Neutrophil (primary cell): Measurements from ENCODE around the gene SPEM1.

ENCODE experiments used
- H3K27ac ChIP-seq: fragments of 200-600 bp; sonication (generic); 2 replicates; pipeline ENCODE4 v1.5.1; 2016; ENCODE audit warnings: mild to moderate bottlenecking, moderate library complexity
- H3K27me3 ChIP-seq: fragments of 200-600 bp; sonication (generic); 2 replicates; pipeline ENCODE4 v1.6.0; 2016; ENCODE audit warnings: mild to moderate bottlenecking
- H3K36me3 ChIP-seq: fragments of 200-600 bp; sonication (generic); 2 replicates; pipeline ENCODE4 v1.5.1; 2017
- H3K4me1 ChIP-seq, 2 experiments: fragments of 200-600 bp in 1 of 2; sonication (generic) in 1 of 2; 1 replicate in 1 of 2; 2 replicates in 1 of 2; pipeline versions ENCODE4 v1.5.1 to v1.6.1; 2013 to 2016; ENCODE audit warnings: low read depth in 1 of 2, low read length in 1 of 2, mild to moderate bottlenecking in 1 of 2, moderate library complexity in 1 of 2; ENCODE audit not compliant: control insufficient read depth in 1 of 2, insufficient read depth in 1 of 2
- H3K4me3 ChIP-seq, 2 experiments: fragments of 200-600 bp in 1 of 2; sonication (generic) in 1 of 2; 1 replicate in 1 of 2; 2 replicates in 1 of 2; pipeline ENCODE4 v1.5.1; 2013 to 2016; ENCODE audit warnings: low read depth in 1 of 2, low read length in 1 of 2, mild to moderate bottlenecking in 1 of 2, moderate library complexity in 1 of 2
- H3K9me3 ChIP-seq: fragments of 200-600 bp; sonication (generic); 2 replicates; pipeline ENCODE4 v1.5.1; 2016
- CTCF ChIP-seq: fragments of 200-600 bp; sonication (generic); IDR thresholded peaks from 2 replicates; pipeline ENCODE4 v1.5.1; 2016; ENCODE audit warnings: antibody characterized with exemption

SPEM1 gene

GRCh38 chr17:7407485-7408251, 12.5 kb upstream of the SPEM1 start, which contains the start of gene NLGN2:
Gene NLGN2 (plus strand): TSS chr17:7407845. CDS start chr17:7408256, 411 bp downstream.
- Histone ChIP-seq H3K27ac (no peak within 1 kb of the TSS), H3K36me3 (no peaks in the 10 kb centered on the region), H3K4me3 (no peak within 1 kb of the TSS), H3K27me3 (peaks cover 73% of the 10 kb centered on the region), H3K4me1 (peaks cover 12 to 29% of the 10 kb centered on the region in 2 experiments), H3K9me3 (no peaks in the 10 kb centered on the region)
- no peak for TF ChIP-seq CTCF

GRCh38 chr17:7408252-7408727, 11.8 kb upstream of the SPEM1 start:
- Histone ChIP-seq H3K27ac (no peak overlapping the region), H3K36me3 (no peaks in the 10 kb centered on the region), H3K4me1 (peaks cover 6 to 22% of the 10 kb centered on the region in 2 experiments), H3K27me3 (peaks cover 73% of the 10 kb centered on the region), H3K9me3 (no peaks in the 10 kb centered on the region), H3K4me3 (no peak overlapping the region)
- TF ChIP-seq CTCF: no peak

- TF ChIP-seq CTCF: no peak
- no peaks in the 10 kb centered on the region for H3K9me3 ChIP-seq
- no peak overlapping the region for H3K27ac ChIP-seq
- H3K4me1 ChIP-seq: peaks cover 4 to 17% of the 10 kb centered on the region in 2 experiments
- H3K36me3 ChIP-seq: no peaks in the 10 kb centered on the region
- H3K4me3 ChIP-seq: no peak overlapping the region
- H3K27me3 ChIP-seq: peaks cover 73% of the 10 kb centered on the region
These were observed 11.3 kb upstream of the SPEM1 start for GRCh38 chr17:7408863-7409262.

GRCh38 chr17:7409716-7410115, 10.4 kb upstream of the SPEM1 start:
- H3K36me3 ChIP-seq: no peaks in the 10 kb centered on the region
- no peak overlapping the region for H3K4me3 ChIP-seq
- TF ChIP-seq CTCF: no peak
- peaks cover 68% of the 10 kb centered on the region for H3K27me3 ChIP-seq
- no peak overlapping the region for H3K27ac ChIP-seq
- H3K9me3 ChIP-seq: no peaks in the 10 kb centered on the region
- peaks cover 4 to 8% of the 10 kb centered on the region in 2 experiments for H3K4me1 ChIP-seq

- no peaks in the 10 kb centered on the region for H3K36me3 ChIP-seq
- no peaks in the 10 kb centered on the region for H3K9me3 ChIP-seq
- no peaks in the 10 kb centered on the region for H3K4me1 ChIP-seq
- peaks cover 57% of the 10 kb centered on the region for H3K27me3 ChIP-seq
- no peak overlapping the region for H3K27ac ChIP-seq
- no peak for TF ChIP-seq CTCF
- no peak overlapping the region for H3K4me3 ChIP-seq
These were observed 9.3 kb upstream of the SPEM1 start for GRCh38 chr17:7410634-7411426.
